Astrocyte of the cerebellum (primary cell): ENCODE measurements around the gene FRMPD4.

ENCODE experiments used
- DNase-seq: peaks from one replicate; pipeline ENCODE4 v3.0.0-alpha.2; 2011; ENCODE audit warnings: low read depth
- H3K4me3 ChIP-seq: 2 replicates; pipeline ENCODE4 v1.5.1; 2011; ENCODE audit warnings: mild to moderate bottlenecking, low read depth, low read length, moderate library complexity
- CTCF ChIP-seq: IDR thresholded peaks from 2 replicates; pipeline ENCODE4 v1.5.1; 2012; ENCODE audit warnings: low read length, low read depth, moderate library complexity, mild to moderate bottlenecking; ENCODE audit errors: missing control alignments
- in situ Hi-C: cut with HindIII; loops from 2 replicates; pipeline ENCODE4 v1.10.0; 2017; ENCODE audit warnings: low sequenced_read_pairs

The FRMPD4 gene

GRCh38 chrX:12452268-12452667 lies 314.0 kb downstream of the FRMPD4 start:
- no peak overlapping the region for H3K4me3 ChIP-seq
- in situ Hi-C loops, result no loop called here
- DNase-seq, result no peak
- no peak for TF ChIP-seq CTCF

GRCh38 chrX:12460929-12461328 lies 322.7 kb downstream of the FRMPD4 start:
- no peak for DNase-seq
- in situ Hi-C loops, result no loop called here

GRCh38 chrX:12463052-12463451 lies 324.8 kb downstream of the FRMPD4 start:
- no peak for TF ChIP-seq CTCF
- no peak overlapping the region for H3K4me3 ChIP-seq
- no peak for DNase-seq
- in situ Hi-C loops, result no loop called here

More at GRCh38 chrX:12460929-12461328, 322.7 kb downstream of the FRMPD4 start:
- H3K4me3 ChIP-seq, result no peak overlapping the region
- TF ChIP-seq CTCF, result no peak

- H3K4me3 ChIP-seq, result no peak overlapping the region
- in situ Hi-C loops, result no loop called here
- no peak for TF ChIP-seq CTCF
- DNase-seq, result no peak
These were observed 325.6 kb downstream of the FRMPD4 start for GRCh38 chrX:12463873-12464272.

GRCh38 chrX:12467321-12467720 lies 329.0 kb downstream of the FRMPD4 start:
- in situ Hi-C loops, result no loop called here
- H3K4me3 ChIP-seq, result no peak overlapping the region
- DNase-seq, result no peak
- TF ChIP-seq CTCF, result no peak

- TF ChIP-seq CTCF, result no peak
- DNase-seq, result no peak
- no peak overlapping the region for H3K4me3 ChIP-seq
- in situ Hi-C loops, result no loop called here
These were observed 331.0 kb downstream of the FRMPD4 start for GRCh38 chrX:12469296-12469695.

GRCh38 chrX:12471061-12471460 lies 332.8 kb downstream of the FRMPD4 start:
- DNase-seq, result no peak
- no peak overlapping the region for H3K4me3 ChIP-seq
- in situ Hi-C loops, result no loop called here
- no peak for TF ChIP-seq CTCF
